LNCAP (cell line): ENCODE measurements around the gene LIPJ.

Experiments used
- CTCF ChIP-seq: fragments of 450-650 bp; IDR thresholded peaks from 2 replicates; pipeline ENCODE4 v1.5.1; 2017; ENCODE audit warnings: mild to moderate bottlenecking

Gene LIPJ

GRCh38 chr10:88562152-88562551 is 24.4 kb upstream of the LIPJ start:
- no peak for TF ChIP-seq CTCF

GRCh38 chr10:88565072-88565471 is 21.5 kb upstream of the LIPJ start:
- TF ChIP-seq CTCF: peak; percentile 36; the same call in 1 of the 2 replicates

DNA sequence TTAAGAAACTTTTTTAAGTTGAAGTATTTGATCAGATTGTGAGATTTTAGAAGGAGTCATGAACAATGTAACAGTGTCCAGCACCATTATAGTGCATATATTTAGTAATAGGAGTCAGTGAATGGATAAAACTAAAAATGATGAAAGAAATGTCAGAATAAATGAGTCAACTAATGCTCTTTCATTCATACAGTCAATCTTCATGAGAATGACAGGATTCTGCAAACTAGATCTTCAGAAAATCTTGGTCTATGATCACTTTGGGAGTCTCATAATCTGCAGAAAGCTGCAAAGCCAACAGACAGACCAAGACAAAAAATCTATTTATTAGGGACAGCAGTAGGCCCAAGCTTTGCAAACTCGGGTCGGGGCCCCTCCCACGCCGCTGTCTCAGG is 4.2 kb upstream of the LIPJ start:
- TF ChIP-seq CTCF: no peak

GRCh38 chr10:88582806-88583583 is 3.6 kb upstream of the LIPJ start, which contains the start of gene RNLS:
TSS of gene RNLS (minus strand) at chr10:88583318.
- TF ChIP-seq CTCF: no peak

DNA sequence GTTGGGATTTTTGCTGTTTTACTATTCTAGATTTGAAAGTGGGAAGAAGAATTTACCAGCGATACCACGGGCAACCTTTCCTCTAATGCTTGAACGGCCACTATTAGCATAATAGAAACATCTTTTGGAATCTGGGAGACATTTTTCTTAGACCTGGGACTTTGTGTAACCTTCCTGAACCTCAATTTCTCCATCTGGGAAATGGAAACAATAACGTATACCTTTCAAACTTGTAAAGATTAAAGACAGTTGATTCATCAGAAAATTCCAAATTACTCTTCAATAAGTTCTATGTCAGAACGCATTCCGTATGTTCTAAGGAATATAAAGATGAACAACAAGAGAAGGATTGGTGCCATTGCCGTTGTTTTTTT is 3.0 kb upstream of the LIPJ start:
- no peak for TF ChIP-seq CTCF

DNA sequence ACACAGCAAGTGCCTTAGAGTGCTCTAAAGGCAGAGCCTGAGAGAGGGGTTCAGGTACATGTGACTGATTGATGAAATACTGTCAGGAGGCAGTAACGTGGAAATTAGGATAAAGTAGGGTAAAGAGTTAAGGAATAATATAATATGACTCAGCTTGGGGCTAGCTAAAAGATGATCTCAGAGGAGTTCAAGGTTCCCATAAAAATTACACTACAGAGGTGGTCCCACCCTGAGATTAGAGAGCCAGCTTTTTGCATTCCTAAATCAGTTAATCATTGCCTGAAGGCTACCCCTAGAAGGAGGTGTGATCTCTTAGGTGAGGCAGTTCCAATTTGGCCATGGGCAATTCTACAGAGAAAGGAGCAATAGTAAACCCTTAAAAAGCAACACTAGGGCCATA is 5.8 kb downstream of the LIPJ start:
- TF ChIP-seq CTCF: no peak

- TF ChIP-seq CTCF: no peak
Observed at GRCh38 chr10:88592906-88593305, 6.3 kb downstream of the LIPJ start.

- TF ChIP-seq CTCF: no peak
Observed at GRCh38 chr10:88594482-88594881, 7.9 kb downstream of the LIPJ start.
